Sigmoid colon (tissue), 4 donors: ENCODE measurements around the gene SRGAP1.

ENCODE experiments used
- CTCF ChIP-seq, 4 experiments: fragments of 450-650 bp in 3 of 4; fragments of 200-600 bp in 1 of 4; IDR thresholded peaks; one replicate each; pipeline ENCODE4 v1.5.1; 2016 to 2019; ENCODE audit warnings: antibody characterized with exemption in 4 of 4, mild to moderate bottlenecking in 3 of 4, moderate library complexity in 2 of 4
- EP300 ChIP-seq, 4 donors: sonication (generic); formaldehyde crosslinking; IDR thresholded peaks; one replicate each; pipeline ENCODE4 v1.6.1; 2017; ENCODE audit warnings: antibody characterized with exemption in 4 of 4
- POLR2A ChIP-seq, 2 donors: fragments of 450-650 bp; IDR thresholded peaks; one replicate each; pipeline ENCODE4 v1.6.1; 2016; ENCODE audit warnings: antibody characterized with exemption in 2 of 2, mild to moderate bottlenecking in 2 of 2, moderate library complexity in 2 of 2

GRCh38 chr12:64065881-64066451 is 221.5 kb downstream of the SRGAP1 start:
- TF ChIP-seq POLR2A (IDR thresholded peaks at IDR 0.05) (no peak), CTCF (IDR thresholded peaks at IDR 0.05) (no peak), EP300 (IDR thresholded peaks at IDR 0.05) (no peak)
